A549 (cell line): ENCODE results near the gene ZP3. TPM values are rescaled to one million over a fixed set of nuclear protein-coding genes. Genes with fewer than 3 reads are reported as not detected.

Experiments
- ATAC-seq, 2 experiments: fragments of 200-7000 bp in 1 of 2; fragments of >200 bp in 1 of 2; cut with Nextera tagmentation in 1 of 2; cut with Tn5 transposase in 1 of 2; 3 replicates each; pipeline versions ENCODE4 v1.8.0 to v1.9.1; 2018 to 2020; ENCODE audit warnings: mild to moderate bottlenecking in 1 of 2, moderate library complexity in 1 of 2
- CTCF ChIA-PET: fragments of 300-600 bp; sonication (Branson Sonifier 250); formaldehyde crosslinking; extraction: SDS; loops from one replicate; lab custom pipeline; 2021; ENCODE audit warnings: antibody characterized with exemption, inconsistent platforms; lab: Yijun Ruan, JAX
- POLR2A ChIA-PET: fragments of 350-600 bp; formaldehyde crosslinking; extraction: SDS; loops from one replicate; lab custom pipeline; 2021; ENCODE audit warnings: antibody characterized with exemption, inconsistent platforms; lab: Yijun Ruan, JAX
- DNase-seq, 2 experiments: peaks; one replicate each; pipeline versions ENCODE4 v3.0.0 to v3.0.0-alpha.2; 2011 to 2016; ENCODE audit warnings: low read depth in 1 of 2, low spot score in 1 of 2
- FAIRE-seq: peaks from 2 replicates; lab custom pipeline; 2011; peaks lifted over from hg19 to GRCh38; lab: Jason Lieb, UNC
- H3K27ac ChIP-seq, 2 experiments: fragments of >200 bp; sonication (Bioruptor Twin); formaldehyde crosslinking; 3 replicates each; pipeline ENCODE4 v1.5.1; 2016 to 2017
- H3K4me1 ChIP-seq: fragments of >200 bp; sonication (Bioruptor Twin); formaldehyde crosslinking; 3 replicates; pipeline ENCODE4 v1.6.1; 2016
- H3K4me2 ChIP-seq: fragments of >200 bp; sonication (Bioruptor Twin); formaldehyde crosslinking; 3 replicates; pipeline ENCODE4 v1.6.1; 2016
- H3K4me3 ChIP-seq: fragments of >200 bp; sonication (Bioruptor Twin); formaldehyde crosslinking; 3 replicates; pipeline ENCODE4 v1.5.1; 2016
- H3K9me3 ChIP-seq: fragments of >200 bp; sonication (Bioruptor Twin); formaldehyde crosslinking; 3 replicates; pipeline ENCODE4 v1.6.1; 2016
- BCL3 ChIP-seq: fragments of >200 bp; sonication (Bioruptor Twin); formaldehyde crosslinking; IDR thresholded peaks from 3 replicates; pipeline ENCODE4 v1.6.1; 2016
- BHLHE40 ChIP-seq: IDR thresholded peaks from 2 replicates; pipeline ENCODE4 v1.6.1; 2012; ENCODE audit warnings: low read depth, low read length, inconsistent platforms
- CBX2 ChIP-seq: fragments of 200-600 bp; sonication (generic); IDR thresholded peaks from 2 replicates; pipeline ENCODE4 v1.6.1; 2016; ENCODE audit warnings: low read depth, mild to moderate bottlenecking, borderline replicate concordance
- CEBPB ChIP-seq, 2 experiments: fragments of >200 bp in 1 of 2; sonication (Bioruptor Twin) in 1 of 2; formaldehyde crosslinking in 1 of 2; IDR thresholded peaks; 2 replicates each; pipeline ENCODE4 v1.6.1; 2012 to 2016
- CTCF ChIP-seq: fragments of >200 bp; sonication (Bioruptor Twin); formaldehyde crosslinking; IDR thresholded peaks from 3 replicates; pipeline ENCODE4 v1.5.1; 2016
- E2F6 ChIP-seq: IDR thresholded peaks from 2 replicates; pipeline ENCODE4 v1.6.1; 2012; ENCODE audit warnings: low read depth, borderline replicate concordance
- EHF ChIP-seq: fragments of 250-450 bp; sonication (Bioruptor Pico); IDR thresholded peaks from 2 replicates; pipeline ENCODE4 v1.5.0; 2020; ENCODE audit warnings: mild to moderate bottlenecking
- EHMT2 ChIP-seq: fragments of 200-600 bp; sonication (generic); IDR thresholded peaks from 2 replicates; pipeline ENCODE4 v1.6.1; 2016; ENCODE audit warnings: antibody characterized with exemption, low read depth, mild to moderate bottlenecking, moderate library complexity
- FOSB ChIP-seq: fragments of 250-450 bp; sonication (Bioruptor Pico); IDR thresholded peaks from 2 replicates; pipeline ENCODE4 v1.5.0; 2020; ENCODE audit warnings: mild to moderate bottlenecking, moderate library complexity
- FOSL2 ChIP-seq, 2 experiments: fragments of 450-650 bp in 1 of 2; fragments of >200 bp in 1 of 2; sonication (Bioruptor Twin) in 1 of 2; formaldehyde crosslinking; IDR thresholded peaks; 2 replicates each; pipeline versions ENCODE4 v1.5.0 to v1.6.1; 2016 to 2020; ENCODE audit warnings: mild to moderate bottlenecking in 1 of 2, moderate library complexity in 1 of 2
- HOXB13 ChIP-seq: fragments of 250-450 bp; sonication (Bioruptor Pico); IDR thresholded peaks from 2 replicates; pipeline ENCODE4 v1.5.0; 2020; ENCODE audit warnings: low read depth, mild to moderate bottlenecking, moderate library complexity
- JUNB ChIP-seq: fragments of >200 bp; sonication (Bioruptor Twin); formaldehyde crosslinking; IDR thresholded peaks from 2 replicates; pipeline ENCODE4 v1.6.1; 2016
- KDM5A ChIP-seq: fragments of 200-600 bp; sonication (generic); IDR thresholded peaks from 2 replicates; pipeline ENCODE4 v1.6.1; 2016; ENCODE audit warnings: antibody characterized with exemption, mild to moderate bottlenecking
- MAFK ChIP-seq: fragments of 450-650 bp; IDR thresholded peaks from 2 replicates; pipeline ENCODE4 v1.6.1; 2014; ENCODE audit not compliant: partially characterized antibody
- MAZ ChIP-seq: fragments of 150-350 bp; IDR thresholded peaks from 2 replicates; pipeline ENCODE4 v1.6.1; 2014; ENCODE audit warnings: antibody characterized with exemption, low read depth, low read length, borderline replicate concordance
- NR3C1 ChIP-seq: fragments of >200 bp; sonication (Bioruptor Twin); formaldehyde crosslinking; IDR thresholded peaks from 3 replicates; pipeline ENCODE4 v1.6.1; 2017
- PBX3 ChIP-seq: IDR thresholded peaks from 2 replicates; pipeline ENCODE4 v1.6.1; 2012
- RAD21 ChIP-seq, 2 experiments: fragments of >200 bp in 1 of 2; sonication (Bioruptor Twin) in 1 of 2; formaldehyde crosslinking in 1 of 2; IDR thresholded peaks in 1 of 2; conservative IDR thresholded peaks in 1 of 2; 2 replicates in 1 of 2; 3 replicates in 1 of 2; pipeline ENCODE4 v1.6.1; 2012 to 2018; ENCODE audit warnings: inconsistent platforms in 1 of 2
- RNF2 ChIP-seq: fragments of 200-600 bp; sonication (generic); IDR thresholded peaks from 2 replicates; pipeline ENCODE4 v1.6.1; 2016; ENCODE audit warnings: low read depth, mild to moderate bottlenecking, antibody characterized with exemption, moderate library complexity, borderline replicate concordance
- SMC3 ChIP-seq: fragments of >200 bp; sonication (Bioruptor Twin); formaldehyde crosslinking; IDR thresholded peaks from 3 replicates; pipeline ENCODE4 v1.6.1; 2018; ENCODE audit warnings: inconsistent platforms
- ZNF302 ChIP-seq: fragments of 250-450 bp; sonication (Bioruptor Pico); IDR thresholded peaks from 2 replicates; pipeline ENCODE4 v1.9.0; 2021; ENCODE audit warnings: inconsistent platforms, mild to moderate bottlenecking, moderate library complexity
- ZSCAN20 ChIP-seq: fragments of 250-450 bp; sonication (Bioruptor Pico); IDR thresholded peaks from 2 replicates; pipeline ENCODE4 v1.8.0; 2022; ENCODE audit warnings: mild to moderate bottlenecking, moderate library complexity
- WGBS: methylation state at CpG from one replicate; pipeline ENCODE4 v1.1.6; 2017; ENCODE audit errors: missing lambda C conversion rate; 5-methylcytosine and 5-hydroxymethylcytosine counted together
- polyA plus RNA-seq, 4 experiments: library from polyadenylated mRNA; depleted of rRNA in 3 of 4; stranded (reverse); fragments of >200 nt; fragmentation: RNase III in 1 of 4; extraction: RNeasy Plus Mini Kit Qiagen cat#74134 plus additional on column Dnase treatment in 1 of 4; gene quantifications; 2 replicates in 3 of 4; 3 replicates in 1 of 4; pipeline ENCODE4 v1.2.3, GENCODE V29; 2011 to 2017
- TF ChIP-seq, protein P1 (sequence below): fragments of >200 bp; sonication (Bioruptor Twin); formaldehyde crosslinking; IDR thresholded peaks from 2 replicates; pipeline ENCODE4 v1.6.1; 2016

ZP3 gene
- polyA plus RNA-seq, 2 of the 4 experiments (the other 2 are of a cell fraction) = 21.4 to 26.5 TPM

DNA sequence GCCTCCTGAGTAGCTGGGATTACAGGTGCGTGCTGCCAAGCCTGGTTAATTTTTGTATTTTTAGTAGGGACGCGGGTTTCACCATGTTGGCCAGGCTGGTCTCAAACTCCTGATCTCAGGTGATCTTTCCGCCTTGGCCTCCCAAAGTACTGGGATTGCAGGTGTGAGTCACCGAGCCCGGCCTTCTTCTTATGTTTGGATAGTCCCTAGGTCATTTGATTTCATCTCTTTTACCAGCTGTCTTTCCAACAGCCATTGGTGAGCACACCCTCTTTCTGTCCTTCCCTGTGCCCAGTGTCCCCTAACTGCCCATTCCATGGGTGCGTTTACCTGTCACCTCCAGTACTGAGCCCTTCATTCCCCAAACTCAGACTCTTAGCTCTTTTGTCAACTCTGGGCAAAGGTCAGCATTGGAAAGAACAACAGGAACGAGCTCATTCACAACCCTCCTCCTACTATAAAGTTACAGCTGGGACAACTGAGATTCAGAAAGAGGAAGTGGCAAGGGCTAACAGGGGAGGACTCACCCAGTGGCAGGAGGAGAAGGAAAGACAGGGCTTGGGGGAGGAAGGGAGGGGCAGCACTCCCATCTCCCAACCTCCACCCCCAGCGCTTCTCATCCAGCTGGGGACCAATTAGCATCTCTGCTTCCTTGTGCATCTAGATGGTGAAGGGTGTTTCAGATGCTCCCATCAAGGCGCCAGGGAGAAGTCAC is 20.8 kb upstream of the ZP3 start:
- Histone ChIP-seq H3K4me1 (peaks cover 12% of the 10 kb centered on the region; the same call in 2 of the 3 replicates), H3K4me3 (no peak overlapping the region), H3K4me2 (0 out of 3 replicates have a peak overlapping the region, but pooled peaks have one; percentile 7), H3K27ac (peak overlapping the region in 1 of 2 experiments; percentile 37; a peak in 1 of 6 replicates), H3K9me3 (no peaks in the 10 kb centered on the region)
- CTCF ChIA-PET = no interaction called here
- no peak for FAIRE-seq
- DNase-seq = no peak
- no peak for TF ChIP-seq MAZ
- TF ChIP-seq FOSL2 (IDR thresholded peaks at IDR 0.05) = no peak
- TF ChIP-seq FOSL2 (CRISPR knock-in tag; IDR thresholded peaks at IDR 0.05) = peak; percentile 25
- ATAC-seq = peak in 1 of 2 experiments; percentile 22; a peak in 3 of 6 replicates
- POLR2A ChIA-PET = no interaction called here
- WGBS = 75% methylated on average over 10 of the region's 10 CpGs

GRCh38 chr7:76405738-76406137 is 19.0 kb upstream of the ZP3 start:
- no peak overlapping the region for H3K4me2 ChIP-seq
- peaks cover 12% of the 10 kb centered on the region; the same call in 2 of the 3 replicates for H3K4me1 ChIP-seq
- no peaks in the 10 kb centered on the region for H3K9me3 ChIP-seq
- POLR2A ChIA-PET = no interaction called here
- H3K4me3 ChIP-seq = no peak overlapping the region
- WGBS = 95% methylated on average over 9 of the region's 9 CpGs
- FAIRE-seq (no peak), ATAC-seq (no peak), DNase-seq (no peak)
- CTCF ChIA-PET = interaction anchor here (0.6 to 1.6 kb wide), 2 partner anchors 14 to 119 kb away, joined by 3 read pairs; no protein-coding TSS in a partner anchor
- no peak for TF ChIP-seq BHLHE40
- TF ChIP-seq RAD21 (conservative IDR thresholded peaks at IDR 0.05 in 1 of 2, IDR thresholded peaks at IDR 0.05 in 1 of 2) = no peak
- no peak for TF ChIP-seq CBX2
- TF ChIP-seq NR3C1 = no peak
- no peak overlapping the region for H3K27ac ChIP-seq

- ATAC-seq = no peak; a peak in 1 of 6 replicates
- FAIRE-seq = no peak
- H3K4me3 ChIP-seq = no peak overlapping the region
- CTCF ChIA-PET = interaction anchor here (1.1 to 1.3 kb wide), 2 partner anchors 11 to 12 kb away, joined by 3 to 7 read pairs; no protein-coding TSS in a partner anchor
- POLR2A ChIA-PET = interaction anchor here (1.4 kb wide), 1 partner anchor 49 kb away, joined by 5 read pairs; the partner anchor contains the start of gene YWHAG
- no peak overlapping the region for H3K4me2 ChIP-seq
- H3K4me1 ChIP-seq = peaks cover 12% of the 10 kb centered on the region; the same call in 2 of the 3 replicates
- WGBS = 86% methylated on average over 4 of the region's 4 CpGs
- no peaks in the 10 kb centered on the region for H3K9me3 ChIP-seq
- TF ChIP-seq E2F6 = no peak
- TF ChIP-seq EHF = no peak
- TF ChIP-seq, protein P1, sequence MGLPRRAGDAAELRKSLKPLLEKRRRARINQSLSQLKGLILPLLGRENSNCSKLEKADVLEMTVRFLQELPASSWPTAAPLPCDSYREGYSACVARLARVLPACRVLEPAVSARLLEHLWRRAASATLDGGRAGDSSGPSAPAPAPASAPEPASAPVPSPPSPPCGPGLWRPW = no peak
- no peak for TF ChIP-seq CEBPB (IDR thresholded peaks at IDR 0.05)
- TF ChIP-seq CTCF = no peak
- TF ChIP-seq ZSCAN20 (CRISPR knock-in tag) = no peak
- no peak for TF ChIP-seq MAFK
- no peak for DNase-seq
- H3K27ac ChIP-seq = no peak overlapping the region
These were observed 17.0 kb upstream of the ZP3 start for GRCh38 chr7:76407718-76408117.

DNA sequence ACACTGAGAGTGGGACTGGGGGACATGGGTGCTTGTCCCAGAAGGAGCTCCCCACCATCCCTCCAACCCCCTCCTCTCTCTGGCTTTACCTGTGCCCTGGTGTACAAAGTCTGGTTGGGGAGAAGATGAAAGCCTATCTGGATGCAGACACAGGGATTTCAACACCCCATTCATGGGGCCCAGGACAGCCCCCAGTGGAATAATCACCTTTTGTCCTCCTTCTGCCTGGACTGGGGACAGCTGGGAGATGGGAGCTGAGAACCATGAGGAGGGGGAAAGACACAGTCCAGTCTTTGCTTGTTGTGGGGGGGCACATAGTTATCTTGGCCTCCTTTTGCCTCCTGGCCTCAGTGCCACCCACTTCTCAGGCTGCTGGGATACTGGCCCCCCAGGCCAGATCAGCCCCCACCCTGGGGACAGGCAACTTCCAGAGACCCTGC is 16.6 kb upstream of the ZP3 start:
- ChIA-PET POLR2A (interaction anchor here (1.4 kb wide), 1 partner anchor 49 kb away, joined by 5 read pairs; the partner anchor contains the start of gene YWHAG), CTCF (interaction anchor here (1.1 to 1.3 kb wide), 2 partner anchors 11 to 12 kb away, joined by 3 to 7 read pairs; no protein-coding TSS in a partner anchor)
- H3K4me1 ChIP-seq = peaks cover 10% of the 10 kb centered on the region; the same call in 2 of the 3 replicates
- H3K4me2 ChIP-seq = no peak overlapping the region
- H3K4me3 ChIP-seq = no peak overlapping the region
- no peak; a peak in 1 of 6 replicates for ATAC-seq
- DNase-seq = no peak
- FAIRE-seq = no peak
- H3K9me3 ChIP-seq = no peaks in the 10 kb centered on the region
- H3K27ac ChIP-seq = no peak overlapping the region
- TF ChIP-seq BCL3 (no peak), FOSB (no peak), RNF2 (no peak), BHLHE40 (no peak), KDM5A (no peak), HOXB13 (no peak), PBX3 (no peak), EHMT2 (no peak), E2F6 (no peak), JUNB (no peak), ZNF302 (CRISPR knock-in tag) (no peak), SMC3 (no peak)
